CD4-positive, alpha-beta T cell treated with Interleukin-15 for 1 hour (primary cell): ENCODE measurements around the gene FOXJ1.

ENCODE experiments used
- DNase-seq: peaks from one replicate; pipeline ENCODE4 v3.0.0-alpha.2; 2020

FOXJ1 gene

GRCh38 chr17:76160896-76161528, 20.0 kb upstream of the FOXJ1 start:
- no peak for DNase-seq

- DNase-seq: no peak
These were observed 18.1 kb upstream of the FOXJ1 start for GRCh38 chr17:76159157-76159556.

- no peak for DNase-seq
These were observed 16.7 kb upstream of the FOXJ1 start for GRCh38 chr17:76157759-76158158.

GRCh38 chr17:76156662-76156991, 15.6 kb upstream of the FOXJ1 start:
- DNase-seq: no peak

GRCh38 chr17:76155988-76156661, 15.1 kb upstream of the FOXJ1 start:
- DNase-seq: no peak

GRCh38 chr17:76154936-76155845, 14.1 kb upstream of the FOXJ1 start:
- DNase-seq: no peak

GRCh38 chr17:76154292-76154691, 13.2 kb upstream of the FOXJ1 start:
- no peak for DNase-seq

- no peak for DNase-seq
These were observed 12.6 kb upstream of the FOXJ1 start for GRCh38 chr17:76153640-76154039.

GRCh38 chr17:76153202-76153601, 12.2 kb upstream of the FOXJ1 start:
- DNase-seq: no peak

GRCh38 chr17:76152591-76152990, 11.5 kb upstream of the FOXJ1 start:
- no peak for DNase-seq

GRCh38 chr17:76151896-76152454, 10.9 kb upstream of the FOXJ1 start:
- DNase-seq: peak; percentile 49

GRCh38 chr17:76150712-76151622, 9.9 kb upstream of the FOXJ1 start:
- DNase-seq: no peak

- DNase-seq: no peak
These were observed 8.2 kb upstream of the FOXJ1 start for GRCh38 chr17:76149214-76149613.

GRCh38 chr17:76148015-76148326, 6.9 kb upstream of the FOXJ1 start:
- no peak for DNase-seq

- no peak for DNase-seq
These were observed 6.4 kb upstream of the FOXJ1 start for GRCh38 chr17:76147211-76148014.

GRCh38 chr17:76146053-76146851, 5.2 kb upstream of the FOXJ1 start:
- DNase-seq: no peak

- peak; percentile 65 for DNase-seq
These were observed 4.4 kb upstream of the FOXJ1 start for GRCh38 chr17:76145231-76146052.

GRCh38 chr17:76142585-76143041, 1.6 kb upstream of the FOXJ1 start:
- no peak for DNase-seq

GRCh38 chr17:76142039-76142584, 1.1 kb upstream of the FOXJ1 start:
- DNase-seq: no peak
